Uterus (tissue), 4 donors: Measurements from ENCODE around the gene ATG4C. TPM values are rescaled to one million over a fixed set of nuclear protein-coding genes. Genes with fewer than 3 reads are reported as not detected.
A peak's percentile ranks its signal among the peaks of the same experiment; 100 is the strongest.
"Not testable (repeated sequence)": the region's sequence is repeated elsewhere in the genome, so short reads cannot be mapped to it uniquely, and the experiment has no call there.

Experiments used
- DNase-seq, 2 donors: peaks; one replicate each; pipeline ENCODE4 v3.0.0-alpha.2; 2019 to 2020
- H3K27ac ChIP-seq, 2 donors: fragments of 200-600 bp; sonication (generic); 1 replicate in 1 of 2; 2 replicates in 1 of 2; pipeline ENCODE4 v1.5.1; 2016 to 2018
- H3K27me3 ChIP-seq, 2 donors: fragments of 200-600 bp; sonication (generic); one replicate each; pipeline ENCODE4 v1.5.1; 2018 to 2019; ENCODE audit warnings: control low read depth in 1 of 2
- H3K36me3 ChIP-seq, 2 donors: fragments of 200-600 bp; sonication (generic); one replicate each; pipeline ENCODE4 v1.5.1; 2019; ENCODE audit warnings: control low read depth in 1 of 2
- H3K4me1 ChIP-seq, 2 donors: fragments of 200-600 bp; sonication (generic); one replicate each; pipeline ENCODE4 v1.5.1; 2018 to 2019; ENCODE audit warnings: control low read depth in 1 of 2
- H3K4me3 ChIP-seq, 2 donors: fragments of 200-600 bp; sonication (generic); 1 replicate in 1 of 2; 2 replicates in 1 of 2; pipeline ENCODE4 v1.5.1; 2018 to 2019; ENCODE audit warnings: mild to moderate bottlenecking in 1 of 2
- H3K9me3 ChIP-seq, 2 donors: fragments of 200-600 bp; sonication (generic); one replicate each; pipeline ENCODE4 v1.5.1; 2019; ENCODE audit warnings: control low read depth in 1 of 2
- CTCF ChIP-seq, 4 experiments: fragments of 200-600 bp in 2 of 4; fragments of 450-650 bp in 2 of 4; sonication (generic) in 2 of 4; IDR thresholded peaks; one replicate each; pipeline ENCODE4 v1.5.1; 2016 to 2019; ENCODE audit warnings: antibody characterized with exemption in 4 of 4, mild to moderate bottlenecking in 2 of 4, moderate library complexity in 1 of 4
- POLR2A ChIP-seq, 2 donors: fragments of 450-650 bp; IDR thresholded peaks; one replicate each; pipeline ENCODE4 v1.6.1; 2016; ENCODE audit warnings: antibody characterized with exemption in 2 of 2, mild to moderate bottlenecking in 1 of 2, moderate library complexity in 1 of 2
- intact Hi-C: fragments of 100-400 bp; cut with DNase I; formaldehyde crosslinking; loops from one replicate; pipeline ENCODE4 v1.15.1; 2023; ENCODE audit warnings: low total_unique reads
- total RNA-seq, 4 donors: library from RNA; depleted of rRNA in 3 of 4; stranded (reverse); fragments of >200 nt in 3 of 4; gene quantifications; one replicate each; pipeline versions ENCODE4 v1.1.0 to v1.2.4, GENCODE V29; 2014 to 2023
- donor health status: DM: yes; HTN: yes; CAD: no.

ATG4C gene
- total RNA-seq, result 10 to 100 TPM; 11.5 to 81.5 (median 50.4) TPM

- intact Hi-C loops, result no loop called here
- H3K36me3 ChIP-seq, result no peaks in the 10 kb centered on the region
- peak within 1 kb of the TSS; percentile 91 to 92 for H3K27ac ChIP-seq
- H3K27me3 ChIP-seq, result no peaks in the 10 kb centered on the region
- TF ChIP-seq CTCF (IDR thresholded peaks at IDR 0.05) (peak in 1 of 4 experiments; percentile 29), POLR2A (IDR thresholded peaks at IDR 0.05) (peak; percentile 4 to 24)
- H3K4me3 ChIP-seq, result peak within 1 kb of the TSS; percentile 72 to 73
- no peaks in the 10 kb centered on the region for H3K4me1 ChIP-seq
- DNase-seq, result peak; percentile 92 to 97
- no peaks in the 10 kb centered on the region for H3K9me3 ChIP-seq
These were observed at the start of gene ATG4C for GRCh38 chr1:62783736-62784508. Gene ATG4C (plus strand): TSS chr1:62784132. CDS start chr1:62803787, 19,655 bp downstream.

GRCh38 chr1:62735491-62736171 lies 48.3 kb upstream of the ATG4C start:
- intact Hi-C loops, result no loop called here
- H3K36me3 ChIP-seq, result no peaks in the 10 kb centered on the region
- H3K27me3 ChIP-seq, result no peaks in the 10 kb centered on the region
- DNase-seq, result no peak
- no peak overlapping the region for H3K4me3 ChIP-seq
- no peaks in the 10 kb centered on the region for H3K4me1 ChIP-seq
- H3K9me3 ChIP-seq, result no peaks in the 10 kb centered on the region
- TF ChIP-seq POLR2A (IDR thresholded peaks at IDR 0.05) (no peak), CTCF (IDR thresholded peaks at IDR 0.05) (no peak)
- H3K27ac ChIP-seq, result peak overlapping the region in 1 of 2 donors; percentile 4

GRCh38 chr1:62740701-62741100 lies 43.2 kb upstream of the ATG4C start:
- H3K4me1 ChIP-seq, intact Hi-C loops, DNase-seq: not testable (repeated sequence)

GRCh38 chr1:62744611-62745577 lies 39.0 kb upstream of the ATG4C start:
- Histone ChIP-seq H3K4me3 (no peak overlapping the region), H3K27me3 (no peaks in the 10 kb centered on the region), H3K4me1 (no peaks in the 10 kb centered on the region), H3K36me3 (no peaks in the 10 kb centered on the region), H3K27ac (no peak overlapping the region), H3K9me3 (no peaks in the 10 kb centered on the region)
- no peak for DNase-seq
- intact Hi-C loops, result no loop called here
- TF ChIP-seq CTCF (IDR thresholded peaks at IDR 0.05) (no peak), POLR2A (IDR thresholded peaks at IDR 0.05) (no peak)

More at GRCh38 chr1:62740701-62741100, 43.2 kb upstream of the ATG4C start:
- not testable (repeated sequence) for H3K4me3 ChIP-seq, H3K9me3 ChIP-seq, H3K36me3 ChIP-seq, H3K27ac ChIP-seq, H3K27me3 ChIP-seq

GRCh38 chr1:62746086-62746808 lies 37.7 kb upstream of the ATG4C start:
- Histone ChIP-seq H3K36me3 (no peaks in the 10 kb centered on the region), H3K4me3 (peak overlapping the region in 1 of 2 donors; percentile 0), H3K27me3 (no peaks in the 10 kb centered on the region), H3K9me3 (no peaks in the 10 kb centered on the region), H3K4me1 (no peaks in the 10 kb centered on the region), H3K27ac (no peak overlapping the region)
- DNase-seq, result no peak
- intact Hi-C loops, result no loop called here
- no peak for TF ChIP-seq POLR2A (IDR thresholded peaks at IDR 0.05)
- TF ChIP-seq CTCF (IDR thresholded peaks at IDR 0.05), result peak; percentile 52 to 67 (median 62)
